Measurements from ENCODE around the gene G0S2. TPM values are rescaled to one million over a fixed set of nuclear protein-coding genes. Genes with fewer than 3 reads are reported as not detected.

Gene G0S2
- total and polyA plus RNA-seq, 9 of the 15 experiments (the other 6 are each of a cell fraction or from before 2014, with no cell fraction given): 0.18 to 65.6 (median 11.4) TPM

- H3K27me3 ChIP-seq (ENCODE audit: control insufficient read depth in 2 of 2, insufficient read depth in 2 of 2, low read length in 2 of 2): no peaks in the 10 kb centered on the region
- no peak overlapping the region for H3K4me3 ChIP-seq
- H3K9me3 ChIP-seq (replicated peaks; ENCODE audit: control insufficient read depth, insufficient read depth, low read depth, low read length): no peaks in the 10 kb centered on the region
- 33% methylated on average over 4 of the region's 4 CpGs for WGBS (ENCODE audit: insufficient coverage, low coverage, missing lambda C conversion rate)
- peak overlapping the region; percentile 59 for H3K4me2 ChIP-seq (ENCODE audit: insufficient read depth, low read length)
- peak in 2 of 4 experiments; percentile 65 to 75 for DNase-seq (ENCODE audit: extremely low read depth in 1 of 4, low spot score in 3 of 4)
- peak; percentile 45 for ATAC-seq
- no peaks in the 10 kb centered on the region for H3K79me2 ChIP-seq (ENCODE audit: control insufficient read depth, insufficient read depth, low read length)
- CTCF ChIA-PET (ENCODE audit: low intra/inter-chr PET ratio): interaction anchor here (0.6 kb wide), 1 partner anchor 78 kb away, joined by 3 read pairs; no protein-coding TSS in a partner anchor
- H3K27ac ChIP-seq (ENCODE audit: extremely low read depth, low read depth, low read length): peak overlapping the region; percentile 67; the same call in 2 of the 3 replicates
- H3K4me1 ChIP-seq (replicated peaks in 1 of 2; ENCODE audit: control insufficient read depth in 2 of 2, insufficient read depth in 2 of 2, low read length in 2 of 2): peaks cover 52 to 88% of the 10 kb centered on the region in 2 experiments
- H2AFZ ChIP-seq (ENCODE audit: low read depth, low read length): peak overlapping the region; percentile 87
- H3K9ac ChIP-seq (ENCODE audit: insufficient read depth in 1 of 2, low read depth in 2 of 2, low read length in 2 of 2): peak overlapping the region in 1 of 2 experiments; percentile 1; a peak in 2 of 4 replicates
- no TSS peak for BruUV-seq (replicated peaks)
- no peaks in the 10 kb centered on the region for H3K36me3 ChIP-seq (ENCODE audit: control insufficient read depth, insufficient read depth, low read length)
- FAIRE-seq: peak; percentile 64
- no peaks in the 10 kb centered on the region for H4K20me1 ChIP-seq (replicated peaks; ENCODE audit: control insufficient read depth, insufficient read depth, low read length)
- POLR2A ChIA-PET: interaction anchor here (0.7 kb wide), 1 partner anchor 29 kb away, joined by 3 read pairs; no protein-coding TSS in a partner anchor
- H3K9me1 ChIP-seq (ENCODE audit: control insufficient read depth, insufficient read depth, low read length): no peaks in the 10 kb centered on the region
- in situ Hi-C loops (cut with MboI) (no loop called here), intact Hi-C loops (cut with micrococcal nuclease) (loop anchor here (1.0 to 2.0 kb wide), 2 partner anchors 28 to 101 kb away; partner anchors contain the start of gene G0S2)
- TF ChIP-seq CEBPB (tag; IDR thresholded peaks at IDR 0.05) (peak; percentile 39; the same call in 1 of the 2 replicates), NFIX (CRISPR knock-in tag; IDR thresholded peaks at IDR 0.05; ENCODE audit: low read depth) (no peak), CREM (IDR thresholded peaks at IDR 0.05; ENCODE audit: low read depth) (peak; percentile 14; the same call in 1 of the 2 replicates), ZNF316 (IDR thresholded peaks at IDR 0.05) (peak; percentile 90), USF2 (CRISPR knock-in tag; IDR thresholded peaks at IDR 0.05) (no peak), ARID2 (IDR thresholded peaks at IDR 0.05) (no peak), STAT5A (IDR thresholded peaks at IDR 0.05; ENCODE audit: borderline replicate concordance, low read length) (no peak), JUND (IDR thresholded peaks at IDR 0.05; ENCODE audit: borderline replicate concordance, low read depth, low read length) (0 out of 2 replicates have a peak, but pooled peaks have one; percentile 25), JUND (tag; IDR thresholded peaks at IDR 0.05; ENCODE audit: borderline replicate concordance, low read depth, low read length) (peak; percentile 22; the same call in 1 of the 3 replicates), PKNOX1 (IDR thresholded peaks at IDR 0.05) (peak; percentile 86), GATA2 (CRISPR knock-in tag; IDR thresholded peaks at IDR 0.05) (no peak), ATF7 (IDR thresholded peaks at IDR 0.05) (0 out of 2 replicates have a peak, but pooled peaks have one; percentile 13)
- TF ChIP-seq, protein P1, sequence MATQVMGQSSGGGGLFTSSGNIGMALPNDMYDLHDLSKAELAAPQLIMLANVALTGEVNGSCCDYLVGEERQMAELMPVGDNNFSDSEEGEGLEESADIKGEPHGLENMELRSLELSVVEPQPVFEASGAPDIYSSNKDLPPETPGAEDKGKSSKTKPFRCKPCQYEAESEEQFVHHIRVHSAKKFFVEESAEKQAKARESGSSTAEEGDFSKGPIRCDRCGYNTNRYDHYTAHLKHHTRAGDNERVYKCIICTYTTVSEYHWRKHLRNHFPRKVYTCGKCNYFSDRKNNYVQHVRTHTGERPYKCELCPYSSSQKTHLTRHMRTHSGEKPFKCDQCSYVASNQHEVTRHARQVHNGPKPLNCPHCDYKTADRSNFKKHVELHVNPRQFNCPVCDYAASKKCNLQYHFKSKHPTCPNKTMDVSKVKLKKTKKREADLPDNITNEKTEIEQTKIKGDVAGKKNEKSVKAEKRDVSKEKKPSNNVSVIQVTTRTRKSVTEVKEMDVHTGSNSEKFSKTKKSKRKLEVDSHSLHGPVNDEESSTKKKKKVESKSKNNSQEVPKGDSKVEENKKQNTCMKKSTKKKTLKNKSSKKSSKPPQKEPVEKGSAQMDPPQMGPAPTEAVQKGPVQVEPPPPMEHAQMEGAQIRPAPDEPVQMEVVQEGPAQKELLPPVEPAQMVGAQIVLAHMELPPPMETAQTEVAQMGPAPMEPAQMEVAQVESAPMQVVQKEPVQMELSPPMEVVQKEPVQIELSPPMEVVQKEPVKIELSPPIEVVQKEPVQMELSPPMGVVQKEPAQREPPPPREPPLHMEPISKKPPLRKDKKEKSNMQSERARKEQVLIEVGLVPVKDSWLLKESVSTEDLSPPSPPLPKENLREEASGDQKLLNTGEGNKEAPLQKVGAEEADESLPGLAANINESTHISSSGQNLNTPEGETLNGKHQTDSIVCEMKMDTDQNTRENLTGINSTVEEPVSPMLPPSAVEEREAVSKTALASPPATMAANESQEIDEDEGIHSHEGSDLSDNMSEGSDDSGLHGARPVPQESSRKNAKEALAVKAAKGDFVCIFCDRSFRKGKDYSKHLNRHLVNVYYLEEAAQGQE (IDR thresholded peaks at IDR 0.05; ENCODE audit: borderline replicate concordance): peak; percentile 51; the same call in 1 of the 2 replicates
- TF ChIP-seq, protein P1 (CRISPR knock-in tag; IDR thresholded peaks at IDR 0.05; ENCODE audit: low read depth): no peak
These were observed 28.1 kb upstream of the G0S2 start for GRCh38 chr1:209647156-209647555.

All from K562 (cell line).